ENCODE results near the gene FAM3C.
"Not testable (repeated sequence)": the region's sequence is repeated elsewhere in the genome, so short reads cannot be mapped to it uniquely, and the experiment has no call there.

The FAM3C gene, protein sequence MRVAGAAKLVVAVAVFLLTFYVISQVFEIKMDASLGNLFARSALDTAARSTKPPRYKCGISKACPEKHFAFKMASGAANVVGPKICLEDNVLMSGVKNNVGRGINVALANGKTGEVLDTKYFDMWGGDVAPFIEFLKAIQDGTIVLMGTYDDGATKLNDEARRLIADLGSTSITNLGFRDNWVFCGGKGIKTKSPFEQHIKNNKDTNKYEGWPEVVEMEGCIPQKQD

DNA sequence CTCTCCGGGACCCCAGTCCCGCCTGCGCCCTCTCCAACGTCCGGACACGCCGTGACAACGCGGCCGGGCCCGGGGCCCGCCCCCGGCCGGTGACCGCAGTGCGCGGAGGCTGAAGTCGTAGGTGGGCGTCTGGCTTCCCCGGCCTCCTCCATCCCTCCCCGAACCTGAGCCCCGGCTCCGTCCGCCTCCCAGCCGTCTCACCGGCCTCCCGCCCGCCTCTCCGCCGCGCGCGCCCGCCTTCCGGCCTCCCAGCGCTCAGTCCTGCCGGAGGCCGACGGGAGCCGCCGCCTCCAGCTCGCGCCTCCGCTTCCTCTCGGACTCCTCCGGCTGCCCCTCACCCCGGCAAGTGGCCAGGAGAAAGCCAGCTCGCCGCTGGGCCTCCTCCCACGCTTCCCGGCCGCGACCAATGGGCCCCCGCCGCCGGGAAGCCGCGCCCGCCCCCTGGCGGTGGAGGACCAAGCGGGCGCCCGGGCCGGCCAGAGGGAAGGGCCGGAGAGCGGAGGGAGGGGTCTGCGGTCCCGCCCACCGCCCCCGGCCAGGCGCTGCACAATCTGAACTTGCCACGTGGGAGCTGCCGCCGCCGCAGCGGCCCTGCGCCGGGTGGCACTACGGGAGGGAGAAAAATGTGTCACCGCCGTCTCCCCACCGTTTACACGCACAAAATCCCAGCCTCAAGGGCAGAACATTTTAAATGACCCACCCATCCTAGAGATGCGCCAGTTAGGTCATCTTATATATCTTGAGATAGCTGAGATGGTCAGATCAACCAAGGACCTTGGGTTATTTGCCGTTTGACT, at the start of gene FAM3C:
FAM3C (minus strand) TSS at position 348 of the 797 bp plus-strand sequence. CDS start 13,339 bp downstream, outside the sequence.
- DNase-seq (ENCODE audit: low read depth, low spot score) = peak; percentile 65

DNA sequence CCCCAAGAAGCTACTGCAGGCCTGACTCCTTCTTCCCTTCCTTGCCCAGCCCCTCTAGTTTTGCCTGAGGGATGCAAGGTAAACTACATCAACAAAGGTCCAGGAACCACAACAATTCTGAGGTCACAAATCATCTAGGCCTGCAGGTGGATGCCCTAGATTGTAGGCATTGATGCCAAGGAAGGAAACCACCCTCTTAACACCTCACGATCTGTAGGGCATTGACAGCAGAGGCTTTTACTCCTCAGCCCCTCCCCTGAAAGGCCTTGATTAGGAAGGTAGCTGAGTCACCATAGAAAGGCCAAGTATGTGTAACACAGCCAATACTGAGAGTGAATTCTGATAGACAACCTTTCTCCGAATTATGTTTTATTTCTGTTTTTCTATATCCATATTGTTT, 46.7 kb upstream of the FAM3C start:
- DNase-seq (ENCODE audit: low read depth, low spot score) = no peak

DNA sequence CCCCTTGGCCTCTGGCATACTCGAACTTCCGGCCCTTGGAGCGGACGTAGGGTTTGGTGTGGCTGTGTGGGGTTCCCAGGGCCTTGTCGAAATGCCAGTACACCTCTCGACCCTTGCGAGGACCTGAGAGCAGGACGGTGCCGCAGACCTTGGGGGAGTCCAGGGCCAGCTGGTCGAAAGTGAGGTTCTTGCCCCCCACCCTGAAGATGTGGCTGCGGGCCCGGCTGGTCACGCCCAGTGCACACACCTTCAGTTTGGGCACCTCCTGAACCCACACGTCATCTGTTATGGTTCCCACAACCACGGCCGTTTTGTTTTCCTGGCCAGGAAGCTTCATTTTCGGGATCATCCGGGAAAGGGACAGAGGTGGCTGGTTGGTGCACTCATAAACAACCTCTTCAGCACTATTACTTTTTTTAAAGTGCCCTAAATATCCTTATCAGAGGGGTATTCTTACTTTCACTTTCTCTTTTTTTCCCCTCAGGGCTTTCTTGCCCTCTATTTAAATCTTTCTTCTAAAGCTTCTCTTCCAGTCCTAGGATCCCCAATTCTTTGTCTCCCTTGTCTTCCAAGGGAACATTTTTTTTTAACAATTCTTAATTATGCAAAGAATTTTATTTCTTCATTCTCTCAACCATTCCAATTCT, 44.9 kb upstream of the FAM3C start:
- no peak for DNase-seq (ENCODE audit: low read depth, low spot score)

DNA sequence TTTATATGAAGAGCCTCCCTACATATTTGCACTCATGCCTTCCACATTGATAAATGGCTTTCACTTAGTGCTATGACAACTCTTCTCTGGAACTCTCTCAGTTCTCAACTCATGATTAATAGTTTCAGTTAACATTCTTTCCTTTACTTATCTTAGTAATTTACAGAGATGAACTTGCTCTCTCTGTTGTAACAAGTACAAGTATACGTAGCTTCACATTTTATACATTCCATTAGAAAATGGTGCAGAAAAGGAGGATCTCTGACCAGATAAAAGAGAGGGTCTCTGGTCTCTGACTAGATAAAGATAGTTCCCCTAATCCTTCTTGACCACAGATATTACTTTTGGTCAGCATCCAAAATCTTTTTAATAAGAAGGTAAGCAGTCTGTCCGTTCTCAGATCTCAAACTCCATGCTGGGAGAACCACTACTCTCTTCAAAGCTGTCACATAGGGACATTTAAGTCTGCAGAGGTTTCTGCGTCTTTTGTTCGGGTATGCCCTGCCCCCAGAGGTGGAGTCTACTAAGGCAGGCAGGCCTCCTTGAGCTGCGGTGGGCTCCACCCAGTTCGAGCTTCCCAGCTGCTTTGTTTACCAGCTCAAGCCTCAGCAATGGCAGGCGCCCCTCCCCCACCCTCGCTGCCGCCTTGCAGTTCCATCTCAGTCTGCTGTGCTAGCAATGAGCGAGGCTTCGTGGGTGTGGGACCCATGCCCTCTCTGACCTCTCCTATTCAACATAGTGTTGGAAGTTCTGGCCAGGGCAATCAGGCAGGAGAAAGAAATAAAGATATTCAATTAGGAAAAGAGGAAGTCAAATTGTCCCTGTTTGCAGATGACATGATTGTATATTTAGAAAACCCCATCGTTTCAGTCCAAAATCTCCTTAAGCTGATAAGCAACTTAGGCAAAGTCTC, 42.2 kb upstream of the FAM3C start:
- DNase-seq (ENCODE audit: low read depth, low spot score) = peak; percentile 3

DNA sequence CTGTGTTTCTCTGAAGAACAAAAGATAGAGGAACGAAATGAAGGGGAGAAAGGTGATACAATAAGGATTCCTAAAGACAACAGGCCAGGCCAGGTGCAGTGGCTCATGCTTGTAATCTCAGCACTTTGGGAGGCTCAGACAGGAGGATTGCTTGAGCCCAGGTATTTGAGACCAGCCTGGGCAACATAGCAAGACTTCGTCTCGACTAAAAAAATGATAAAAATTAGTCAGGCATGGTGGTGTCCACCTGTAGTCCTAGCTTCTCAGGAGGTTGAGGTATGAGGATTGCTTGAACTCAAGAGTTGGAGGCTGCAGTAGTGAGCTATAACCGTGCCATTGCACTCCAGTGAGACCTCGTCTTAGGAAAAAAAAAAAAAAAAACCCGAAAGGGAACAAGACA, 41.4 kb upstream of the FAM3C start:
- DNase-seq (ENCODE audit: low read depth, low spot score) = no peak

DNA sequence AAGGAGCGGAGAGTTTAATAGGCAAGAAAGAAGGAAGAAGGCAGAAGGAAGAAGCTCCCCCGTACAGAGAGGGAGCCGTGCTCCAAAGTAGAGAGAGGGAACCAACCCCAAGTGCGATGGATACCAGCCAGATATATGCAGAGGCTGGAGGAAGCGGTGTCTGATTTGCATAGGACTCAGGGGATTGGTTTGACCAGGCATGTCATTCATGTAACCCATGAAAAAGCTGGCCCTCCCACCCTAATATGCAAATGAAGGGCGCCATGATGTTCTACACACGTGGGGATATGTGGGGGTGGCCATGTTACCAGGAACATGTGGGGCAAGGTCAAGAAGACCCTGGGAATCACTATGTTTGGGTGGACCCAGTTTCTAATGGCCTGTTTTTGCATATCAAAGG, 40.6 kb upstream of the FAM3C start:
- DNase-seq (ENCODE audit: low read depth, low spot score) = no peak

DNA sequence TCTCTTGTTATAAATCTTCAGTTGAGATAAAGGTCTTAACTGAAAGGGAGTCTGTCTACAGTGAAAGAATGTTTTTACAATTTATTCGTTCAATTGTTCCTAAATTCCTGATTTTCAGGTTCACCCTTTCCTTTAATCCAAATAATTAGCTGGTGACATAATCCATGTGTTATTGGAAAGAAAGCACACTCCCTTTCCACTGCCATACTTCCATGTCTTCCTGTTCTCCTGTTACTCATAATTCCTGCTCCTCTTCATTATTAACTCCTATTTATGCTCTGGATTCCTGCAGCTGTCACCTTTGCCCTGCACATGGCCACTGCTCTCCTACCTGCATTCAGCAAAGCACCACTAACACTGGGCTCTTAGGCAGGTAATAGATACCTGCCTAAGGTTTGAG, 40.0 kb upstream of the FAM3C start:
- DNase-seq (ENCODE audit: low read depth, low spot score) = no peak

DNA sequence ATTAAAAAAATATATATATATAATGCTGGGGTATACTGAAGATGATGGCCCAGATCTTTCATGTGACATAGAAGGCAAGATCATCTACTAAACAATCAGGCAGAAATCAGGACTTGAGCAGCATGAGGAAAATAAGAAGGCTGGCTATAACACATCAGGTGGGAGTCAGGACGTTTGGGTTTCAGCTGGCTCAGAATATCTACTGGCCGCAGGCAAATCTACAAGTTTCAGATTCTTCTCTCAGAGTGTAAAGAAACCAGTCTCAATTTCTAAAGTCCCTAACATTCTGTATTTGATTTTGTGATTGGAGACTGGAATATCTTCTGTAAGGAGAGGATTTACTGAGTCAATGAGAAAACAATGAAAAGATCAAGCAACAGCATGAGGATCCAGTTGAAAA, 37.7 kb upstream of the FAM3C start:
- no peak for DNase-seq (ENCODE audit: low read depth, low spot score)

DNA sequence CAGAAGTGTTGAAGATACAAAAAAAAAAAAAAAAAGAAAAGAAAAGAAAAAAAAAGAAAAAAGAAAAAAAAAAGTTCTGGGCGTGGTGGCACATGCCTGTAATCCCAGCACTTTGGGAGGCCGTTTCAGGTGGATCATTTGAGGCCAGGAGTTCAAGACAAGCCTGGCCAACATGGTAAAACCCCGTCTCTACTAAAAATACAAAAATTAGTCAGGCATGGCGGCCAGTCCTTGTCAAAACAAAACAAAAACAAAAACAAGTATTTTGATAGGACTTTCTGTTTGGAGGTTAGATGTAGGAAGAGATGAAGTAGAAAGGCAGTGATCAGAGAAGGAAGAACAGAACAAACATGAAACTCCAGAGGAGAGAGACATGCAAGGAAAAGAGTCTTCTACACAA, 36.4 kb upstream of the FAM3C start:
- not testable (repeated sequence) for DNase-seq (ENCODE audit: low read depth, low spot score)

DNA sequence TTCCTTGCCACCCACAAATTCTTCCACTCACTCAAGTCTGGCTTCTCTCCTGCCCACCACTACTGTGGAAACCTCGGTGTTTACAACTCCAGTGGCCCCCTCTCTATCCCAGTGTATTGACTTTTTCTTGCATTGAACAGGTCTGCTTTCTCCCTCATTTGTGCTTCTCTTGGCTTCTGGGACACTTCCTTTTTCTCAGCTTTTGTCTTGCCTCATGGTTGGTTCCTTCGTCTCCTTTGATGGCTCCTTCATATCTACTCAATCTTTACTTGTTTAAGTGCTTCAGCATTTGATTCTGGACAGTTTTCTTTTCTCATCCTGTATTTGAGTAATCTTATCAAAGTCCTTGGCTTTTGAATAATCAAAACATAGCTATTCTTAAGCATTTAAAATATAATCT, 35.9 kb upstream of the FAM3C start:
- no peak for DNase-seq (ENCODE audit: low read depth, low spot score)

DNA sequence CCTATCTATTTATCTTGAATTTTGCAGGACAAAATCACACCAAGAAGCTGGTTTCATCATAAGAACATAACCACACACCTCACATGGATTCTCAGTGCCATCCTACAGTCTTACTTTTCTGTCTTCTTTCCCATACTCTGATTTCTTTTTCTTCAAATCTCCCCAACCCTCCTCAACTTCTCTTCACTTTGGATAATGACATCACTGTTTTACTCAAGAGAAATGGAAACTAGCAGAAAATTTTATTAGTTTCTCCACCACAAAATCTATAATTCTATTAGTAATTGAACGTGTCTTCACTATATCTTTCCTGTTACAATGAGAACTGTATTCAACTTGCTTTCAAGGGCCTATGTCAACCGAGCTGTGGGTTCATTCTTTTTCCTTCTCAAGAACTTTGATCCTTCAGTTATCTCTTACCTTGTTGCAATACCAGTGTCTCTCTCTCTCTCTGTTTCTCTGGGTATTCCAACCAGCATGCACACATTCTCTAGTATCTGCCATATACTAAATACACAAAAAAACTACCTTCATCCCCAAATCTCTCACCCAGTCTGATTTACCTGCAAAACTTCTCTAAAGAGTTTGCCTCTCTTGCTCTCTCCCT, 35.4 kb upstream of the FAM3C start:
- no peak for DNase-seq (ENCODE audit: low read depth, low spot score)

DNA sequence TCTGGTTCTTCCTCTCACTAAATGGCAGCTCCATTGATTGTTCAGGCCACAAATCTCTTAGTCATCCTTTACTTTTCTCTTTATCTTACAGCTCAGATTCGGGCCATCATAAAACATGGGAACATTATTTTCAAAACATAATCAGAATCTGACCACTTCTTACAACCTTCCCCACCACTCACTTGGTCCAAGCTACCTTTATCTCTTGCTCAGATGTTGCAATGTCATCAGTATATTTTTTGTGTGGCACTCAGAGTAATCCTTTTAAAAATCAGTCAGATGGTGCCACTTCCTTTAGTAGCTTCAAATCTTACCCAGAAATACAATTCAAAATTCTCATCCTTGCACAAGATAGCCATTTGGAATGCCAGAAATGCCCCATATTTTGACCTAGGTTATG, 34.5 kb upstream of the FAM3C start:
- no peak for DNase-seq (ENCODE audit: low read depth, low spot score)

DNA sequence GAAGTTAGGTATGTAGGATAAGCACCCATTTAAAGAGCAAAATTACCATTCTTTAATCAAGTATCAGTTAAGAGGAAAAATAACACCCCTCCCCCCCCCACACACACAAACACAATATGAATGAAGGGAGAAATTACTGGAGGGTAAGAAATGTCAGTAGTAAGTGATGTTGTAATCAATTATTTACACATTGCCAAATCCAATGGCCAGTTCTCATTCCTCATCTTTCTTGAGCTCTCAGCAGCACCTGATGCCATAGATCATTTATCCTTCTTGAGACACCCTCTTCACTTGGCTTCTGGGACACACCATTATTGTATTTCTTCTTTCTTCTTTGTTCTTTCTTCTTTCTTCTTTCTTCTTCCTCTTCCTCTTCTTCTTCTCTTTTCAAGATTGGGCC, 33.7 kb upstream of the FAM3C start:
- no peak for DNase-seq (ENCODE audit: low read depth, low spot score)

DNA sequence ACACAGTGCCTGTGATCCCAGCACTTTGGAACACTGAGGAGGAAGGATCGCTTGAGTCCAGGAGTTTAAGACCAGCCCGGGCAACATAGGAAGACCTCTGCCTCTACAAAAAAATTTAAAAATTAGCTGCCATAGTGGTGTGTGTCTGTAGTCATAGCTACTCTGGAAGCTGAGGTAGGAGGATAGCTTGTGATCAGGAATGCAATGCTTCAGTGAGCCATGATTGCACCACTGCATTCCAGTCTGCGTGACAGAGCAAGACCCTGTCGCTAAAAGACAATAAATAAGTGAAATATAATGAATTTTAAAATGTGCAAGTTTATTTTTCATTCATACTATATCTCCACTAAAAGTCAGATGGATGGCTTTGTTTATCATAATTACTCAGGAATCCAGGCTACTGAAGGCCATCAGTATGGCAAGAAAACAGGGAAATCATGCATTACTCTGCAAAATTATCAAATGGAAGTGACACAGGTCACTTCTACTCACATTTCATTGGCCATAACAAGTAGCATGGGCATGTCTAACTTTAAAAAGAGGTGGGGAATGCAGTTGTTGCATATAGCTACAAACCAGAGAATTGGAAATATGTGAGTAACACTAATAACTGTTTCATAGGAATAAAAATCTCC, 32.9 kb upstream of the FAM3C start:
- DNase-seq (ENCODE audit: low read depth, low spot score) = no peak

DNA sequence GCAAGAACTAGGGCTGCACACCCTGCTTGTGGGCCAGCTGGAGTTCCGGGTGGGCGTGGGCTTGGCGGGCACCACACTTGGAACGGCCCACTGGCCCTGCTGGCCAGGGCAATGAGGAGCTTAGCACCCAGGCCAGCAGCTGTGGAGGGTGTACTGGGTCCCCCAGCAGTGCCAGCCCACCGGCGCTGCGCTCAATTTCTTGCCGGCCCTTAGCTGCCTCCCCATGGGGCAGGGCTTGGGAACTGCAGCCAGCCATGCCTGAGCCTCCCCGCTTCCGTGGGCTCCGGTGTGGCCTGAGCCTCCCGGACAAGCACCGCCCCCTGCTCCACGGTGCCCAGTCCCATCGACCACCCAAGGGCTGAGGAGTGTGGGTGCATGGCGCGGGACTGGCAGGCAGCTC, 25.6 kb upstream of the FAM3C start:
- DNase-seq (ENCODE audit: low read depth, low spot score) = not testable (repeated sequence)

DNA sequence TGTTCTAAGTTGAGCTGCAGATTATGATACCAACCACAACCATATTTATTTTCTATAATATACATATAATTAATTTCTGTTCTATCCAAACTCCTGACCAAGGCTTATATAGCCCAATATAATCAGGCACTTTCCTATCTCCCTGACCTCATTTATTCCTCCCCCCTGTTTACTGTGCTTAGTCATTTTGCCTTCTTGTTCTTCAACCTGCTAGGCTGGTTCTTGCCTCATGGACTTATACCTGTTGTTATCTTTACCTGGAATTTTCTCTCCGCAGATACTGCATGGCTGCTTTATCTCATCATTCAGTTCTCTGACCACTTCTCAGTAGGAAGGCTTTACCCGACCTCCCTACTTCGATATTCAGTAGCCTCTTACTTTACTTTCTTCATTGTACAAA, 24.9 kb upstream of the FAM3C start:
- DNase-seq (ENCODE audit: low read depth, low spot score) = no peak

DNA sequence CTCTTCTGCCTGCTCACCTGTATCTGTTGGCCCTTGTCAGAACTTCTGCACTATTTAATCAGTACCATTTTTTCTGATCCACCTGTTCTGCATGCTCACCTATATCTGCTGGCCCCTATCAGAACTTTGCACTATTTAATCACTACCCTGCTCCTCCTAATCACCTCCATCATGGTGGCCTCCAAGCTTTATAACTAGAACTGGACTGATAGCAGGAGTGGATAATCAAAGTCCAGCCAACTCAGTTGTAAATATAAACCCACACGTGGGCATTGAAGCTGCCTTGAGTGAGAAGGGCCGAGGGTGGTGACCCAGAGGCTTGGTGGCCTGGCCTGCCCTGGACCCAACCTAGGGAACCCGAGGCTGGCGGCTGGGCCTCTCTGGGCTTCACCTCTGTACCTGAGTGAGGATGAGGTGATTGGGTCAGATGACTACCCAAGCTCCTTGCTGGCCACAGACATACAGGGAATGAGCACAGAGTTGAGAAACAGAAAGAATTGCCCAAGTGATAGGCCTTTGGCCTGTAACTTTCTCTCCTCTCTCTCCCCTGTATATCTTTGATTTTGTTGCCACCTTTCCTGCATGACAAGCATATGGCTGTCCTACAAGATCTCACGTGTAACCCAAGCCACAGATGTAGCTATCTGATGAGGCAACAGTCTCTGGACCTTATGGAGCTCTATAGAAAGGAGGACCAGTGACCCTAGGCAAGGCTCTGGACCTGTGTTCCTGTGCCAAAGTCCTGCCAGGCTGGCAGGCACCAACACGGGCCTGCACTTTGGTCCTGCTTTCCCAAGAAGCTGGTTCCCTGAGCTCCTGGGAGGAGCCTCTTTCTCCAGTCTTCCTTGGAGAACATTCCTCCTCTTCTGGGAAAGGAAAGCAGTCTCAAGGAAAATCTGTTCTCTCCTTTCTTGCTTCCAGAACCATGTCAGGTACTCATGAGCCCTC, 23.4 kb upstream of the FAM3C start:
- no peak for DNase-seq (ENCODE audit: low read depth, low spot score)

DNA sequence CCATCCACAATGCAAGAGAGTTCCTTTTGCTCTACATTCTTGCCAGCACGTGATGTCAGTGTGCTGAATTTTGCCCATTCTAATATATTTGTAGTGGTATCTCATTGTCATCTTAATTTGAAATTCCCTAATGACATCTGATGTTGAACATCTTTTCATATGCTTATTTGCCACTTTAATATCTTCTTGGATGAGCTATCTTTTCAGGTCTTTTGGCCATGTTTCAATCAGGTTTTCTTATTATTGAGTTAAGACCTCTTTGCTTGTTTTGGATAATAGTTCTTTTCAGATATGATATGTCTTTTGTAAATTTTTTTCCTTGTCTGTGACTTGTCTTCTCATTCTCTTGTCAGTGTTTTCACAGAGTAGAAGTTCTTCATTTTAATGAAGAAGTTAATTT, 20.4 kb upstream of the FAM3C start:
- no peak for DNase-seq (ENCODE audit: low read depth, low spot score)

DNA sequence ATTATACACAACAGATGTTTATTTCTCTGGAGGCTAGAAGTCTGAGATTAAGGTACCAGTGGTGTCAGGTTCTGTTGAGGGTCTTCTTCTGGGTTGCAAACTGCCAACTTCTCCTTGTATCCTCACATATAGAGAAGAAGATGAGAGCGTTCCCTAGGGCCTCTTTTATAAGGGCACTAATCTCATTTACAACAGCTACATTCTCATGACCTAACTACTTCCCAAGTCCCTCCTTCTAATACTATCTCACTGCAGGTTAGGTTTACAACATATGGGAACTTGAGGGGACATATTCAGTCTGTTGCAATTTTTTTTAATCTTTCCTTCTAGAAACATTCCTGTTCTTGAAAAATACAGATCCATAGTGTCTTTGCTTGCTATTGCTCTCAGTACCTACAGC, 18.3 kb upstream of the FAM3C start:
- DNase-seq (ENCODE audit: low read depth, low spot score) = no peak

DNA sequence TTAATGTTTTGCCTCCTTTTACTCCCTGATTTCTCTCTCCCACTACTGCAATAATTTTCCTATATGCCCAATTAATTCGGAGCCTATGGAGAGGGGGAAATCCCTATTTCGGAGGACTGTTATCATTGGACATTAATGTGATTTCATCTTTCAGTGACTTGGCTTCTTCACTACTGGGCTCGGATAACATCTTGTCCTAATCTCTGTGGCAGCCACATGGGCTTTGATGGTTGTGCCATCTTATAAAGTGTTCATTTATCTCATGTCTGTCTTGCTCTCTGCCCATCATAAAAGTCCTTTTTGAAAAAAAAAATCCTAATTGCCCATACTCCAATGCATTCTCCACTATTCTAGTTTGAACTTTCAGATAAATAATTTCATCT, 15.5 kb upstream of the FAM3C start:
- no peak for DNase-seq (ENCODE audit: low read depth, low spot score)

Measured in brain pericyte (primary cell).